HG03025 (cell line): ENCODE measurements around the gene ZNF385A.

Source experiments
- ATAC-seq: cut with Tn5 transposase; IDR thresholded peaks from one replicate; pipeline ENCODE4 v1.9.1; 2021; ENCODE audit warnings: mild to moderate bottlenecking, moderate library complexity; ENCODE audit not compliant: unreplicated experiment, low FRiP score

The ZNF385A gene

GRCh38 chr12:54416687-54417603, 32.4 kb upstream of the ZNF385A start:
- ATAC-seq: no peak

- ATAC-seq: no peak
Observed at GRCh38 chr12:54415221-54415929, 30.8 kb upstream of the ZNF385A start.

- no peak for ATAC-seq
Observed at GRCh38 chr12:54413284-54414190, 29.0 kb upstream of the ZNF385A start.

- ATAC-seq: no peak
Observed at GRCh38 chr12:54412786-54413185, 28.3 kb upstream of the ZNF385A start.

- no peak for ATAC-seq
Observed at GRCh38 chr12:54412348-54412747, 27.8 kb upstream of the ZNF385A start.

GRCh38 chr12:54411391-54412241, 27.1 kb upstream of the ZNF385A start:
- no peak for ATAC-seq

- ATAC-seq: no peak
Observed at GRCh38 chr12:54409267-54409666, 24.7 kb upstream of the ZNF385A start.

GRCh38 chr12:54407183-54407905, 22.8 kb upstream of the ZNF385A start:
- ATAC-seq: no peak

- no peak for ATAC-seq
Observed at GRCh38 chr12:54405573-54405972, 21.0 kb upstream of the ZNF385A start.

GRCh38 chr12:54405106-54405505, 20.6 kb upstream of the ZNF385A start:
- ATAC-seq: no peak

GRCh38 chr12:54404061-54405004, 19.8 kb upstream of the ZNF385A start:
- no peak for ATAC-seq

GRCh38 chr12:54401119-54401518, 16.6 kb upstream of the ZNF385A start:
- no peak for ATAC-seq

GRCh38 chr12:54398995-54399793, 14.7 kb upstream of the ZNF385A start:
- no peak for ATAC-seq

GRCh38 chr12:54398218-54398617, 13.7 kb upstream of the ZNF385A start:
- ATAC-seq: no peak

GRCh38 chr12:54397157-54397556, 12.6 kb upstream of the ZNF385A start:
- no peak for ATAC-seq

- no peak for ATAC-seq
Observed at GRCh38 chr12:54395545-54395944, 11.0 kb upstream of the ZNF385A start.

- no peak for ATAC-seq
Observed at GRCh38 chr12:54394986-54395385, 10.5 kb upstream of the ZNF385A start.
